ACC112 (cell line): ENCODE results near the gene TMPRSS9.
A peak's percentile ranks its signal among the peaks of the same experiment; 100 is the strongest.
"Not testable (repeated sequence)": the region's sequence is repeated elsewhere in the genome, so short reads cannot be mapped to it uniquely, and the experiment has no call there.

Source experiments
- H2AFZ ChIP-seq: fragments of 200-600 bp; sonication (generic); one replicate; pipeline ENCODE4 v1.6.0; 2017; ENCODE audit warnings: antibody characterized with exemption, low read length; ENCODE audit not compliant: unreplicated experiment
- H3K27ac ChIP-seq: fragments of 200-600 bp; sonication (generic); 2 replicates; pipeline ENCODE4 v1.5.1; 2014; ENCODE audit warnings: low read depth, mild to moderate bottlenecking, antibody characterized with exemption, low read length, moderate library complexity
- H3K27me3 ChIP-seq: fragments of 200-600 bp; sonication (generic); 2 replicates; pipeline ENCODE4 v1.6.1; 2014; ENCODE audit warnings: mild to moderate bottlenecking, antibody characterized with exemption, low read length, moderate library complexity, mixed read lengths; ENCODE audit not compliant: insufficient read depth
- H3K36me3 ChIP-seq: fragments of 200-600 bp; sonication (generic); 2 replicates; pipeline ENCODE4 v1.6.1; 2016; ENCODE audit warnings: mild to moderate bottlenecking, antibody characterized with exemption, low read length, moderate library complexity, mixed read lengths; ENCODE audit not compliant: insufficient read depth
- H3K4me1 ChIP-seq: fragments of 200-600 bp; sonication (generic); one replicate; pipeline ENCODE4 v1.6.1; 2016; ENCODE audit warnings: low read length, mixed read lengths; ENCODE audit not compliant: insufficient read depth, unreplicated experiment, control insufficient read depth
- H3K4me3 ChIP-seq: fragments of 200-600 bp; sonication (generic); 2 replicates; pipeline ENCODE4 v1.5.1; 2014; ENCODE audit warnings: mild to moderate bottlenecking, low read depth, low read length
- H3K79me2 ChIP-seq: fragments of 200-600 bp; sonication (generic); one replicate; pipeline ENCODE4 v1.6.0; 2016; ENCODE audit warnings: low read length; ENCODE audit not compliant: control insufficient read depth, unreplicated experiment, insufficient read depth

Gene TMPRSS9

DNA sequence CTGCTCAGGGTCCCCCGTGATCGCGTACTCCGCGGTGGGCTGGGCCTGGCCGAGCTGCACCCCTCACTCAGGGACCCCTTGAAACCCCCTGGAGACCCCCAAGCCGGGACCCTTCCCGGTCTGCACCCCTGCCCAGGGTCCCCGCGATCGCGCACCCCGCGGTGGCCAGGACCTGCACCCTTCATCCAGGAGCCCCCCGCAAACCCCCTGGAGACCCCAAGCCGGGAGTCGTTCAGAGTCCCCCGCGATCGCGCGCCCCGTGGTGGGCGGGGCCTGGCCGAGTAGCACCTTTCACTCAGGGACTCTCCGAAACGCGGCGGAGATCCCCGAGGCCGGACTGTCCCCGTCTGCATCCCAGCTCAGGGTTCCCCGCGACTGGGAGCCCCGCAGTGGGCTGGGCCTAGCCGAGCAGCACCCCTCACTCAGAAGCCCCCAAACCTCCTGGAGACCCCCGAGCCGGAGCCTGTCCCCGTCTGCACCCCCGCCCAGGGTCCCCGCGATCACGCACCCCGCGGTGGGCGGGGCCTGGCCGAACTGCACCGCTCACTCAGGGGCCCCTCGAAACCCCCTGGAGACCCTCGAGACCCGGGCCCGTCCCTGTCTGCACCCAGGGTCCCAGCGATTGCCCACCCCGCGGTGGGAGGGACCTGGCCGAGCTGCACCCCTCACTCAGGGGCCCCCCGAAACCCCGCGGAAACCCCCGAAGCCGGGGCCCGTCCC, 95.9 kb downstream of the TMPRSS9 start:
- no peak overlapping the region for H2AFZ ChIP-seq
- peak overlapping the region; percentile 95 for H3K4me3 ChIP-seq
- no peaks in the 10 kb centered on the region for H3K36me3 ChIP-seq
- H3K4me1 ChIP-seq, result peaks cover 7% of the 10 kb centered on the region
- no peaks in the 10 kb centered on the region for H3K27me3 ChIP-seq
- H3K79me2 ChIP-seq, result peaks cover 47% of the 10 kb centered on the region
- H3K27ac ChIP-seq, result peak overlapping the region; percentile 26; the same call in 1 of the 2 replicates

DNA sequence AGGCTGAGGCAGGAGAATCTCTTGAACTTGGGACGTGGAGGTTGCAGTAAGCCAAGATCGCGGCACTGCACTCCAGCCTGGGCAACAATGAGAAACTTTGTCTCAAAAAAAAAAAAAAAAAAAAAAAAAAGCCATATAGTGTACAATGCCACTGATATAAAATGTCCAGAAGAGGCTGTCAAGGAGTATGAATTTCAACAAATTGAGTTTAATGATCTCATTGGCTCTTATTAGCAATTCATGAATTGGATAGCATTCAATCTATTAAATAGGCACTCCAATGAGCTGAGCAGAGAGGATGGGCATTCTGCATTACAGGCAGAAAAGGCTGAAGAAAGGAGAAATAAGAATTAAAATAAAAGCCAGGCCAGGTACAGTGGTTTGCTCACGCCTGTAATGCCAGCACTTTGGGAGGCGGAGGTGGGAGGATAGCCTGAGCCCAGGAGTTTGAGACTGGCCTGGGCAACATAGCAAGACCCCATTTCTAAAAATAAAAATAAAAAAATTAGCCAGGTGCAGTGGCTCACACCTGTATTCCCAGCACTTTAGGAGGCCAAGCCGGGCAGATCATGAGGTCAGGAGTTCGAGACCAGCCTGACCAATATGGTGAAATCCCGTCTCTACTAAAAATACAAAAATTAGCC, 97.5 kb downstream of the TMPRSS9 start:
- no peak overlapping the region; the same call in 1 of the 2 replicates for H3K27ac ChIP-seq
- H3K79me2 ChIP-seq, result peaks cover 42% of the 10 kb centered on the region
- H3K4me3 ChIP-seq, result peak overlapping the region; percentile 73
- H3K36me3 ChIP-seq, result no peaks in the 10 kb centered on the region
- peak overlapping the region; percentile 69 for H2AFZ ChIP-seq
- H3K4me1 ChIP-seq, result peaks cover 7% of the 10 kb centered on the region
- no peaks in the 10 kb centered on the region for H3K27me3 ChIP-seq

GRCh38 chr19:2458054-2458453, 98.0 kb downstream of the TMPRSS9 start:
- Histone ChIP-seq H3K4me3 (no peak overlapping the region), H3K27me3 (no peaks in the 10 kb centered on the region), H3K36me3 (no peaks in the 10 kb centered on the region), H3K79me2 (peaks cover 39% of the 10 kb centered on the region), H3K27ac (no peak overlapping the region), H3K4me1 (peaks cover 7% of the 10 kb centered on the region), H2AFZ (no peak overlapping the region)

GRCh38 chr19:2458776-2459175, 98.7 kb downstream of the TMPRSS9 start:
- not testable (repeated sequence) for H2AFZ ChIP-seq, H3K27ac ChIP-seq

DNA sequence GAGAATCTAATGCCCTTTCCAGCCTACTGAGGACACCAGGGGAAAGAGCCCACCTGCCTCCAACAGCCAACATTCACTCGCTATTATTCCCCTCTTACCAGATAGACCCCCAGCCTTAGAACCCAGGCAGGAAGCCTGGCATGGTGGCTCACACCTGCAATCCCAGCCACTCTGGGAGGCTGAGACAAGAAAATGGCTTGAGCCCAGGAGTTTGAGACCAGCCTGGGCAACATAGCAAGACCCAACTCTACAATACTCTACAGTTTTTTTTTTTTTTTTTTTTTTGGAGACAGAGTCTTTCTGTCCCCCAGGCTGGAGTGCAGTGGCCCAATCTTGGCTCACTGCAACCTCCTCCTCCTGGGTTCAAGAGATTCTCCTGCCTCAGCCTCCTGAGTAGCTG, 100.2 kb downstream of the TMPRSS9 start:
- H3K4me3 ChIP-seq, result no peak overlapping the region
- H3K27me3 ChIP-seq, result no peaks in the 10 kb centered on the region
- no peaks in the 10 kb centered on the region for H3K36me3 ChIP-seq
- no peaks in the 10 kb centered on the region for H3K4me1 ChIP-seq
- peaks cover 17% of the 10 kb centered on the region for H3K79me2 ChIP-seq
- no peak overlapping the region for H2AFZ ChIP-seq
- no peak overlapping the region for H3K27ac ChIP-seq

More at GRCh38 chr19:2458776-2459175, 98.7 kb downstream of the TMPRSS9 start:
- H3K4me3 ChIP-seq, H3K4me1 ChIP-seq, H3K27me3 ChIP-seq, H3K36me3 ChIP-seq: not testable (repeated sequence)
- H3K79me2 ChIP-seq, result peaks cover 31% of the 10 kb centered on the region

DNA sequence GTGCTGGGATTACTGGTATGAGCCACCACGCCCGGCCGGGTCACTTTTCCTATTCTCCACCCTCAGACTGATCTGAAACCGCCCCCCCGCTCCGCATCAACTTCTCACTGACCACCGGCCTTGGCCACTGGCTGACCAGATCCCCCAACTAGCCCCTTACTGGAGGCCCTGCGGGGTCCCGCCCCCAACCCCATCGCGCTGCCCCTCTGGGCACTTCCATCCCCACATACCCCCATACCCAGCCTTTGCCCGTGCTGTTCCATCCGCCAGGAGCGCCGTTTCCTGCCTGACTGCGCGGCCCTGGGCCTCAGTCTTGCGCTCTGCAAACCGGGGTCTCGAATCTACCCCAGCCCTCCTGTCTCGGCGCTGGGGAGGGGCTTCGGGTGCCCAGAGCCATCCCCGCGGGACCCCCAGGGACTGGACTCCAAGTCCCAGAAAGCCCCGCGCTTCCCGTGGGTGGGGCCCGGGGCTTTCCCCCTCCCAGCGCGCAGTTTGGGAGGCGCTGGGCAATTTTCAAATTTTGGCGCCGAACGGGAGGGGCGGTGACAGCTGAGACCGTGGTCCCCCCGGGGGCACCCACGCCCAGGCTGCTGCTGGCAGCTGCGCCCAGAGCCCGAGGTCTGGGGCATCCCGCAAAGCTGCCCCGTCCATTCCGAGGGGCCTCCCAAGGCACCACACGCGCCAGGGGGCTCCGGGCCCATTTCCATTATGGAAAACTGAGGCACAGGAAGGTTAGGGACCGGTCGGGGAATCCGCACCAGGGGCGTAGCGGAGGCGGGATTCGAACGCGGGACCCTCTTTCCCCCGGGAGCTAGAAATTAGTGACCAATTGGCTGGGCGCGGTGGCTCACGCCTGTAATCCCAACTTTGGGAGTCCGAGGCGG, 101.9 kb downstream of the TMPRSS9 start:
- H3K27me3 ChIP-seq, result no peaks in the 10 kb centered on the region
- peak overlapping the region; percentile 74 for H3K27ac ChIP-seq
- H3K4me3 ChIP-seq, result peak overlapping the region; percentile 86
- H3K79me2 ChIP-seq, result peaks cover 2% of the 10 kb centered on the region
- no peaks in the 10 kb centered on the region for H3K36me3 ChIP-seq
- peak overlapping the region; percentile 98 for H2AFZ ChIP-seq
- H3K4me1 ChIP-seq, result no peaks in the 10 kb centered on the region

DNA sequence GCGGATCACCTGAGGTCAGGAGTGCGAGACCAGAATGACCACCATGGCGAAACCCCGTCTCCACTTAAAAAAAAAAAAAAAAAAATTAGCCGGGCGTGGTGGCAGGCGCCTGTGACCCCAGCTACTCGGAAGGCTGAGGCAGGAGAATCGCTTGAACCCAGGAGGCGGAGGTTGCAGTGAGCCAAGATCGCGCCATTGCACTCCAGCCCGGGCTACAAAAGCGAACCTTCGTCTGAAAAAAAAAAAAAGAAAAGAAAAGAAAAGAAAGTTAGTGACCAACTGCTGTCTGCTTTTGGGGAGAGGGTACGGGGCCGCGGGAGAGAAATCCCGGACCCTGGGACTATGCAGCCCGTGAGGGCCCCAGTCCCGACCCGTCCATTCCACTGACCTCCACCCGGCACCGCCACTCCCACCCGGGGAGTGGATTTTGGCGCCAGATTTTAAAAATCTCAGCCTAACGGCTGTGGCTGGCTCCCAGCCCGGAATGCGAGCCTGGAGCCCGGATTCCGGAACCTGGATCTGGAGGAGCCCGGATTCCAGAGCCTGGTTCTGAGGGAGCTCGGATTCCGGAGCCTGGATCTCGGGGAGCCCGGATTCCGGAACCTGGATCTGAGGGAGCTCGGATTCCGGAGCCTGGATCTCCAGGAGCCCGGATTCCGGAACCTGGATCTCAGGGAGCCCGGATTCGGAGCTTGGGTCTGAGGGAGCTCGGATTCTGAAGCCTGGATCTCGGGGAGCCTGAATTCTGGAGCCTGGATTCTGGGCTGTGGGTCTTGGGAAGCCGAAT, 102.8 kb downstream of the TMPRSS9 start:
- peak overlapping the region; percentile 74 for H3K27ac ChIP-seq
- no peaks in the 10 kb centered on the region for H3K36me3 ChIP-seq
- H3K79me2 ChIP-seq, result no peaks in the 10 kb centered on the region
- no peaks in the 10 kb centered on the region for H3K4me1 ChIP-seq
- H3K4me3 ChIP-seq, result peak overlapping the region; percentile 86
- H2AFZ ChIP-seq, result peak overlapping the region; percentile 34
- no peaks in the 10 kb centered on the region for H3K27me3 ChIP-seq

DNA sequence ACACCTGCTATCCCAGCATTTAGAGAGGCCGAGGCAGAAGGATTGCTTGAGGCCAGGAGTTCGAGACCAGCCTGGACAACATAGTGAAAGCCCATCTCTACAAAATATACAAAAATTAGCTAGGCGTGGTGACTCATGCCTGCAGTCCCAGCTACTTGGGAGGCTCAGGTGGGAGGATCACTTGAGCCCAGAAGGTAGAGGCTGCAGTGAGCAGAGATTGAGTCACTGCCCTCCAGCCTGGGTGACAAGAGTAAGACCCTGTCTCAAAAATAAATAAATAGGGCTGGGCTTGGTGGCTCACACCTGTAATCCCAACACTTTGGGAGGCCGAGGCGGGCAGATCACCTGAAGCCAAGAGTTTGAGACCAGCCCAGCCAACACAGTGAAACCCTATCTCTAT, 103.6 kb downstream of the TMPRSS9 start:
- H3K27me3 ChIP-seq, H3K79me2 ChIP-seq, H3K27ac ChIP-seq, H3K4me1 ChIP-seq, H3K4me3 ChIP-seq, H3K36me3 ChIP-seq, H2AFZ ChIP-seq: not testable (repeated sequence)

DNA sequence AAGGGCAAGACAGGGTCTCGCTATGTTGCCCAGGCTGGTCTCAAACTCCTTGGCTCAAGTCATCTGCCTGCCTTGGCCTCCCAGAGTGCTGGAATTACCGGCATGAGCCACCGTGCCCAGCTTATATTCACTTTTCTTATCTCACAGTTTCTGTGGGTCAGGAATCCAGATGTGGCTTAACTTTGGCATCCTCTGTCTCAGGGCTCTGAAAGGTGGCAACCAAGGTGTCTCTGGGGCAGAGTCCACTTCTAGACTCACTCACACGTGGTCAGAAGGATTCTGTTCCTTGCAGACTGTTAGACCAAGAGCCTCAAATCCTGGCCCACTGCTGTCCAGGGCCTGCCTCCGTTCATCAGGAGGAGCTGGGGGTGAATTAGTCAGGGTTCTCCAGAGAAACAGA, 104.3 kb downstream of the TMPRSS9 start:
- Histone ChIP-seq H3K27me3 (no peaks in the 10 kb centered on the region), H3K4me3 (no peak overlapping the region), H3K4me1 (peaks cover 10% of the 10 kb centered on the region), H3K36me3 (no peaks in the 10 kb centered on the region), H3K27ac (no peak overlapping the region; the same call in 1 of the 2 replicates), H3K79me2 (no peaks in the 10 kb centered on the region), H2AFZ (no peak overlapping the region)

GRCh38 chr19:2468596-2468995, 108.5 kb downstream of the TMPRSS9 start:
- Histone ChIP-seq H3K36me3 (no peaks in the 10 kb centered on the region), H3K27ac (no peak overlapping the region), H3K27me3 (no peaks in the 10 kb centered on the region), H3K4me1 (peaks cover 16% of the 10 kb centered on the region), H3K79me2 (no peaks in the 10 kb centered on the region), H3K4me3 (no peak overlapping the region), H2AFZ (no peak overlapping the region)
